ENCODE results near the gene CCDC9. TPM values are rescaled to one million over a fixed set of nuclear protein-coding genes. Genes with fewer than 3 reads are reported as not detected.
A peak's percentile ranks its signal among the peaks of the same experiment; 100 is the strongest.

CCDC9 gene
- total and polyA plus RNA-seq, 2 of the 13 experiments (the other 11 are each of a cell fraction or from before 2014, with no cell fraction given), result 2.9 to 6.3 TPM

DNA sequence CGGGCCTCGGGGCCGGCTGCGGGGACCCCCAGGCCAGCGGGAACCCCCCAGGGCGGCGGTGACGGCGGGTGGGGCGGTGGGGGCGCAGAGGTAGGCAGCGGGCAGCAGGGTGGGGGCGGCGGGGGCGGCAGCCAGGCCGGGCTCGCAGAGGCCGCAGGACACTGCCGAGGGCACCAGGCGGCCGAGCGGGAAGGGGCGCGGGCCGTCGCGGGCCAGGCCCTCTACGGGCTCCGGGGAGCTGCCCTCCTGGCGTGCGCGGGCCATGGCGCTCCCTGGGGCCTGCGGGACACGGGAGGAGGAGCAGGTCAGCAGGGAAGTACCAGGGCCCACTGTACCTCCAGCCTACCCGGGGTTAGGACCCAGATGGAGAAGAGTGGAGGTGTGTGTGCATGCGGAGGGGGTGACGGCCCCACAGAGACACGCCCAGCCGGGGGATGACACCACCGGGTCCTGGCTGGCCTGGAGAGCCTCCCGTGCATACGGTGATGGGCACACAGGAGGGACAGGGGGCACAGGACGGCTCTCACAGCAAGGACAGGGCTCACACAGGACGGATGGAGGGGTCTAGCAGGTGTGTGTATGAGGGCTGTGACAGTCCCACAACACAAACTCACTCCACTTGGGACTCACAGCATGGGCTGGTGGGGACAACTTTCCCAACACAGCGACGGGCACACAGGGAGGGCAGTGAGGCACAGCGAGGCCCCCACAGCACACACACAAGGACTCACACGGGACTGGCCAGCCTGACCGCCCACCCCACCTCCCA, 28.0 kb upstream of the CCDC9 start (continued):
- TF ChIP-seq BCL6 (CRISPR knock-in tag; IDR thresholded peaks at IDR 0.05) (no peak), ATF7 (IDR thresholded peaks at IDR 0.05) (no peak), ATF7 (CRISPR knock-in tag; IDR thresholded peaks at IDR 0.05) (0 out of 2 replicates have a peak, but pooled peaks have one; percentile 20), SAP130 (CRISPR knock-in tag; IDR thresholded peaks at IDR 0.05; ENCODE audit: low read depth) (peak; percentile 77), PHF8 (CRISPR knock-in tag; IDR thresholded peaks at IDR 0.05) (peak; percentile 41; the same call in 1 of the 2 replicates), RARG (CRISPR knock-in tag; IDR thresholded peaks at IDR 0.05; ENCODE audit: low read depth) (no peak), ZGPAT (CRISPR knock-in tag; IDR thresholded peaks at IDR 0.05) (no peak), ZFY (CRISPR knock-in tag; IDR thresholded peaks at IDR 0.05) (peak; percentile 77), MTF2 (CRISPR knock-in tag; IDR thresholded peaks at IDR 0.05; ENCODE audit: borderline replicate concordance) (no peak), POLR2G (IDR thresholded peaks at IDR 0.05; ENCODE audit: low read depth, low read length) (peak; percentile 39), PAF1 (CRISPR knock-in tag; IDR thresholded peaks at IDR 0.05) (no peak), HBP1 (CRISPR knock-in tag; IDR thresholded peaks at IDR 0.05; ENCODE audit: low read depth) (no peak), BHLHE40 (IDR thresholded peaks at IDR 0.05; ENCODE audit: low read length) (no peak), PAX8 (CRISPR knock-in tag; IDR thresholded peaks at IDR 0.05; ENCODE audit: borderline replicate concordance) (0 out of 2 replicates have a peak, but pooled peaks have one; percentile 10), NONO (IDR thresholded peaks at IDR 0.05) (no peak), NONO (CRISPR knock-in tag; conservative IDR thresholded peaks at IDR 0.05) (peak; percentile 41; the same call in 1 of the 2 replicates), SP140L (CRISPR knock-in tag; IDR thresholded peaks at IDR 0.05; ENCODE audit: borderline replicate concordance) (no peak), SRF (IDR thresholded peaks at IDR 0.05; ENCODE audit: low read depth, low read length) (no peak), ZNF557 (CRISPR knock-in tag; IDR thresholded peaks at IDR 0.05) (no peak)
- TF ChIP-seq, protein P1, sequence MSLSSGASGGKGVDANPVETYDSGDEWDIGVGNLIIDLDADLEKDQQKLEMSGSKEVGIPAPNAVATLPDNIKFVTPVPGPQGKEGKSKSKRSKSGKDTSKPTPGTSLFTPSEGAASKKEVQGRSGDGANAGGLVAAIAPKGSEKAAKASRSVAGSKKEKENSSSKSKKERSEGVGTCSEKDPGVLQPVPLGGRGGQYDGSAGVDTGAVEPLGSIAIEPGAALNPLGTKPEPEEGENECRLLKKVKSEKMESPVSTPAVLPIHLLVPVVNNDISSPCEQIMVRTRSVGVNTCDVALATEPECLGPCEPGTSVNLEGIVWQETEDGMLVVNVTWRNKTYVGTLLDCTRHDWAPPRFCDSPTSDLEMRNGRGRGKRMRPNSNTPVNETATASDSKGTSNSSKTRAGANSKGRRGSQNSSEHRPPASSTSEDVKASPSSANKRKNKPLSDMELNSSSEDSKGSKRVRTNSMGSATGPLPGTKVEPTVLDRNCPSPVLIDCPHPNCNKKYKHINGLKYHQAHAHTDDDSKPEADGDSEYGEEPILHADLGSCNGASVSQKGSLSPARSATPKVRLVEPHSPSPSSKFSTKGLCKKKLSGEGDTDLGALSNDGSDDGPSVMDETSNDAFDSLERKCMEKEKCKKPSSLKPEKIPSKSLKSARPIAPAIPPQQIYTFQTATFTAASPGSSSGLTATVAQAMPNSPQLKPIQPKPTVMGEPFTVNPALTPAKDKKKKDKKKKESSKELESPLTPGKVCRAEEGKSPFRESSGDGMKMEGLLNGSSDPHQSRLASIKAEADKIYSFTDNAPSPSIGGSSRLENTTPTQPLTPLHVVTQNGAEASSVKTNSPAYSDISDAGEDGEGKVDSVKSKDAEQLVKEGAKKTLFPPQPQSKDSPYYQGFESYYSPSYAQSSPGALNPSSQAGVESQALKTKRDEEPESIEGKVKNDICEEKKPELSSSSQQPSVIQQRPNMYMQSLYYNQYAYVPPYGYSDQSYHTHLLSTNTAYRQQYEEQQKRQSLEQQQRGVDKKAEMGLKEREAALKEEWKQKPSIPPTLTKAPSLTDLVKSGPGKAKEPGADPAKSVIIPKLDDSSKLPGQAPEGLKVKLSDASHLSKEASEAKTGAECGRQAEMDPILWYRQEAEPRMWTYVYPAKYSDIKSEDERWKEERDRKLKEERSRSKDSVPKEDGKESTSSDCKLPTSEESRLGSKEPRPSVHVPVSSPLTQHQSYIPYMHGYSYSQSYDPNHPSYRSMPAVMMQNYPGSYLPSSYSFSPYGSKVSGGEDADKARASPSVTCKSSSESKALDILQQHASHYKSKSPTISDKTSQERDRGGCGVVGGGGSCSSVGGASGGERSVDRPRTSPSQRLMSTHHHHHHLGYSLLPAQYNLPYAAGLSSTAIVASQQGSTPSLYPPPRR (CRISPR knock-in tag; IDR thresholded peaks at IDR 0.05; ENCODE audit: borderline replicate concordance), result no peak
- TF ChIP-seq, protein P2, sequence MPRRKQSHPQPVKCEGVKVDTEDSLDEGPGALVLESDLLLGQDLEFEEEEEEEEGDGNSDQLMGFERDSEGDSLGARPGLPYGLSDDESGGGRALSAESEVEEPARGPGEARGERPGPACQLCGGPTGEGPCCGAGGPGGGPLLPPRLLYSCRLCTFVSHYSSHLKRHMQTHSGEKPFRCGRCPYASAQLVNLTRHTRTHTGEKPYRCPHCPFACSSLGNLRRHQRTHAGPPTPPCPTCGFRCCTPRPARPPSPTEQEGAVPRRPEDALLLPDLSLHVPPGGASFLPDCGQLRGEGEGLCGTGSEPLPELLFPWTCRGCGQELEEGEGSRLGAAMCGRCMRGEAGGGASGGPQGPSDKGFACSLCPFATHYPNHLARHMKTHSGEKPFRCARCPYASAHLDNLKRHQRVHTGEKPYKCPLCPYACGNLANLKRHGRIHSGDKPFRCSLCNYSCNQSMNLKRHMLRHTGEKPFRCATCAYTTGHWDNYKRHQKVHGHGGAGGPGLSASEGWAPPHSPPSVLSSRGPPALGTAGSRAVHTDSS (CRISPR knock-in tag; conservative IDR thresholded peaks at IDR 0.05), result no peak
